Measurements from ENCODE around the gene ALK. TPM values are rescaled to one million over a fixed set of nuclear protein-coding genes. Genes with fewer than 3 reads are reported as not detected.

The ALK gene
- total RNA-seq, 1 donor from 2014 or later: 1.1 TPM

GRCh38 chr2:29323961-29324360 is 597.4 kb downstream of the ALK start:
- no peak overlapping the region for H3K27ac ChIP-seq
- no peak for TF ChIP-seq CTCF (IDR thresholded peaks at IDR 0.05)
- H3K27me3 ChIP-seq (ENCODE audit: low read depth): peaks cover 10% of the 10 kb centered on the region
- H3K36me3 ChIP-seq: no peaks in the 10 kb centered on the region
- no peak for ATAC-seq
- no peaks in the 10 kb centered on the region for H3K4me1 ChIP-seq
- intact Hi-C loops (cut with DNase I): no loop called here
- no peak overlapping the region for H3K4me3 ChIP-seq
- no peaks in the 10 kb centered on the region for H3K9me3 ChIP-seq
- no peak for DNase-seq

GRCh38 chr2:29323301-29323700 is 598.1 kb downstream of the ALK start:
- no peak overlapping the region for H3K27ac ChIP-seq
- intact Hi-C loops (cut with DNase I): no loop called here
- H3K36me3 ChIP-seq: no peaks in the 10 kb centered on the region
- H3K27me3 ChIP-seq (ENCODE audit: low read depth): peaks cover 10% of the 10 kb centered on the region
- H3K9me3 ChIP-seq: no peaks in the 10 kb centered on the region
- TF ChIP-seq CTCF (IDR thresholded peaks at IDR 0.05): no peak
- no peak overlapping the region for H3K4me3 ChIP-seq
- ATAC-seq: no peak
- peaks cover 3% of the 10 kb centered on the region for H3K4me1 ChIP-seq
- no peak for DNase-seq

GRCh38 chr2:29322011-29322410 is 599.4 kb downstream of the ALK start:
- ATAC-seq: no peak
- no peak overlapping the region for H3K4me3 ChIP-seq
- H3K4me1 ChIP-seq: peaks cover 12% of the 10 kb centered on the region
- H3K27ac ChIP-seq: no peak overlapping the region
- no peak for TF ChIP-seq CTCF (IDR thresholded peaks at IDR 0.05)
- no peak for DNase-seq
- no peaks in the 10 kb centered on the region for H3K9me3 ChIP-seq
- no peaks in the 10 kb centered on the region for H3K36me3 ChIP-seq
- H3K27me3 ChIP-seq (ENCODE audit: low read depth): peaks cover 10% of the 10 kb centered on the region
- intact Hi-C loops (cut with DNase I): no loop called here

GRCh38 chr2:29317801-29318485 is 603.4 kb downstream of the ALK start:
- no peak for TF ChIP-seq CTCF (IDR thresholded peaks at IDR 0.05)
- H3K9me3 ChIP-seq: no peaks in the 10 kb centered on the region
- no peak overlapping the region for H3K27ac ChIP-seq
- intact Hi-C loops (cut with DNase I): no loop called here
- H3K4me3 ChIP-seq: no peak overlapping the region
- no peaks in the 10 kb centered on the region for H3K27me3 ChIP-seq (ENCODE audit: low read depth)
- ATAC-seq (peak; percentile 54 to 76), DNase-seq (no peak)
- H3K4me1 ChIP-seq: peaks cover 18% of the 10 kb centered on the region
- H3K36me3 ChIP-seq: no peaks in the 10 kb centered on the region

- H3K36me3 ChIP-seq: no peaks in the 10 kb centered on the region
- peak; percentile 17 for TF ChIP-seq CTCF (IDR thresholded peaks at IDR 0.05)
- H3K9me3 ChIP-seq: no peaks in the 10 kb centered on the region
- H3K27ac ChIP-seq: no peak overlapping the region
- ATAC-seq (peak; percentile 61 to 67), DNase-seq (no peak)
- intact Hi-C loops (cut with DNase I): no loop called here
- peaks cover 18% of the 10 kb centered on the region for H3K4me1 ChIP-seq
- H3K4me3 ChIP-seq: no peak overlapping the region
- no peaks in the 10 kb centered on the region for H3K27me3 ChIP-seq (ENCODE audit: low read depth)
Observed at GRCh38 chr2:29317077-29317517, 604.3 kb downstream of the ALK start.
